Spleen (tissue), 7 donors: ENCODE results near the gene SHISA4.

Experiments used
- POLR2A ChIP-seq, 3 donors: fragments of 450-650 bp; IDR thresholded peaks; one replicate each; pipeline ENCODE4 v1.5.1; 2017; ENCODE audit warnings: antibody characterized with exemption in 3 of 3, mild to moderate bottlenecking in 1 of 3
- POLR2AphosphoS5 ChIP-seq, 3 donors: sonication (generic); formaldehyde crosslinking; IDR thresholded peaks; one replicate each; pipeline ENCODE4 v1.5.1; 2017; ENCODE audit warnings: antibody characterized with exemption in 3 of 3
- TF ChIP-seq, protein P1 (sequence below), 11 experiments: fragments of 200-600 bp in 7 of 11; fragments of 450-650 bp in 4 of 11; sonication (generic) in 4 of 11; IDR thresholded peaks in 8 of 11; conservative IDR thresholded peaks in 3 of 11; 1 replicate in 7 of 11; 2 replicates in 4 of 11; pipeline versions ENCODE4 v1.4.0 to v1.8.0; 2016 to 2021; ENCODE audit warnings: antibody characterized with exemption in 11 of 11, inconsistent platforms in 4 of 11, mild to moderate bottlenecking in 1 of 11
- donor health status: DM: no; HTN: no; CAD: no; lungs with moderate emphysema.
- donor health status: DM: no; HTN: no; CAD: no.
- donor health status: DM: no; HTN: no; CAD: no.

DNA sequence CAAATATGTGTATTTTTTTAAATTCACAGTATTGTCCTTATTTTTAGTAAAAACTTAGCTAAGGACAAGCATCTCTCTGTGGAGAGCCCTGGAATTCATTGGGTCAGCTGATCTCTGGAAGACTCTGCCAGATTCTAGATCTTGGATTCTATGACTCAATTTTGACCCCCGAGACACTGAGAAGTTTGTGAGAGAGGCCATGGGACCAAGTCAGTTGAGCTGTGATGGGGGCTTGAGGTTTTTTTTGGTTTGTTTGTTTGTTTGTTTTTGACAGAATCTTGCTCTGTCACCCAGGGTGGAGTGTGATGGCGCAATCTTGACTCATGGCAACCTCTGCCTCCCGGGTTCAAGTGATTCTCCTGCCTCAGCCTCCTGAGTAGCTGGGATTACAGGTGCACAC is 13.5 kb downstream of the SHISA4 start:
- TF ChIP-seq, protein P1, sequence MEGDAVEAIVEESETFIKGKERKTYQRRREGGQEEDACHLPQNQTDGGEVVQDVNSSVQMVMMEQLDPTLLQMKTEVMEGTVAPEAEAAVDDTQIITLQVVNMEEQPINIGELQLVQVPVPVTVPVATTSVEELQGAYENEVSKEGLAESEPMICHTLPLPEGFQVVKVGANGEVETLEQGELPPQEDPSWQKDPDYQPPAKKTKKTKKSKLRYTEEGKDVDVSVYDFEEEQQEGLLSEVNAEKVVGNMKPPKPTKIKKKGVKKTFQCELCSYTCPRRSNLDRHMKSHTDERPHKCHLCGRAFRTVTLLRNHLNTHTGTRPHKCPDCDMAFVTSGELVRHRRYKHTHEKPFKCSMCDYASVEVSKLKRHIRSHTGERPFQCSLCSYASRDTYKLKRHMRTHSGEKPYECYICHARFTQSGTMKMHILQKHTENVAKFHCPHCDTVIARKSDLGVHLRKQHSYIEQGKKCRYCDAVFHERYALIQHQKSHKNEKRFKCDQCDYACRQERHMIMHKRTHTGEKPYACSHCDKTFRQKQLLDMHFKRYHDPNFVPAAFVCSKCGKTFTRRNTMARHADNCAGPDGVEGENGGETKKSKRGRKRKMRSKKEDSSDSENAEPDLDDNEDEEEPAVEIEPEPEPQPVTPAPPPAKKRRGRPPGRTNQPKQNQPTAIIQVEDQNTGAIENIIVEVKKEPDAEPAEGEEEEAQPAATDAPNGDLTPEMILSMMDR (IDR thresholded peaks at IDR 0.05 in 8 of 11, conservative IDR thresholded peaks at IDR 0.05 in 3 of 11): no peak
- TF ChIP-seq POLR2AphosphoS5 (IDR thresholded peaks at IDR 0.05) (no peak), POLR2A (IDR thresholded peaks at IDR 0.05) (no peak)
